H9 (cell line): ENCODE data around the gene DNAJC6. TPM values are rescaled to one million over a fixed set of nuclear protein-coding genes. Genes with fewer than 3 reads are reported as not detected.

Experiments used
- DNase-seq: peaks from one replicate; pipeline ENCODE4 v3.0.0-alpha.2; 2017
- H2AFZ ChIP-seq: one replicate; pipeline ENCODE4 v1.6.1; 2013; ENCODE audit warnings: mild to moderate bottlenecking, low read length, control low read depth, moderate library complexity
- H2AK5ac ChIP-seq: 2 replicates; pipeline ENCODE4 v1.6.1; 2013; ENCODE audit warnings: low read length, control low read depth, mixed read lengths; ENCODE audit not compliant: insufficient read length
- H2BK120ac ChIP-seq: one replicate; pipeline ENCODE4 v1.6.1; 2013; ENCODE audit warnings: low read depth, mild to moderate bottlenecking, low read length, control low read depth, inconsistent platforms; ENCODE audit not compliant: poor library complexity, severe bottlenecking
- H2BK12ac ChIP-seq: 2 replicates; pipeline ENCODE4 v1.6.1; 2013; ENCODE audit warnings: low read length, control low read depth, mixed read lengths, low read depth; ENCODE audit not compliant: insufficient read length
- H2BK15ac ChIP-seq: 2 replicates; pipeline ENCODE4 v1.6.1; 2013; ENCODE audit warnings: low read depth, low read length, control low read depth
- H2BK20ac ChIP-seq: one replicate; pipeline ENCODE4 v1.6.1; 2013; ENCODE audit warnings: low read depth, mild to moderate bottlenecking, low read length, control low read depth, inconsistent platforms; ENCODE audit not compliant: poor library complexity, severe bottlenecking
- H2BK5ac ChIP-seq: 2 replicates; pipeline ENCODE4 v1.6.1; 2013; ENCODE audit warnings: low read length, control low read depth, mixed read lengths; ENCODE audit not compliant: insufficient read length
- H3K14ac ChIP-seq: 2 replicates; pipeline ENCODE4 v1.6.1; 2013; ENCODE audit warnings: low read length, control low read depth; ENCODE audit not compliant: insufficient read depth
- H3K18ac ChIP-seq: 2 replicates; pipeline ENCODE4 v1.6.1; 2013; ENCODE audit warnings: low read depth, mild to moderate bottlenecking, mixed read lengths, low read length, control low read depth; ENCODE audit not compliant: insufficient read length
- H3K23ac ChIP-seq: 2 replicates; pipeline ENCODE4 v1.6.1; 2013; ENCODE audit warnings: low read length, control low read depth, mixed read lengths, low read depth; ENCODE audit not compliant: insufficient read length
- H3K23me2 ChIP-seq: 2 replicates; pipeline ENCODE4 v1.6.1; 2013; ENCODE audit warnings: low read depth, mild to moderate bottlenecking, mixed read lengths, low read length, control low read depth; ENCODE audit not compliant: insufficient read length, poor library complexity, severe bottlenecking
- H3K27ac ChIP-seq: 2 replicates; pipeline ENCODE4 v1.5.1; 2013; ENCODE audit warnings: low read length, control low read depth, mixed read lengths, low read depth; ENCODE audit not compliant: insufficient read length
- H3K27me3 ChIP-seq: 2 replicates; pipeline ENCODE4 v1.6.1; 2013; ENCODE audit warnings: low read length, control low read depth, inconsistent platforms; ENCODE audit not compliant: insufficient read depth
- H3K4ac ChIP-seq: 2 replicates; pipeline ENCODE4 v1.6.1; 2013; ENCODE audit warnings: low read depth, mild to moderate bottlenecking, control low read depth, inconsistent platforms, low read length, moderate library complexity
- H3K4me1 ChIP-seq: 2 replicates; pipeline ENCODE4 v1.6.1; 2013; ENCODE audit warnings: low read length, control low read depth, inconsistent platforms; ENCODE audit not compliant: insufficient read depth
- H3K4me2 ChIP-seq: 2 replicates; pipeline ENCODE4 v1.6.1; 2013; ENCODE audit warnings: low read length, control low read depth, mixed read lengths; ENCODE audit not compliant: insufficient read length, insufficient read depth
- H3K56ac ChIP-seq: 2 replicates; pipeline ENCODE4 v1.6.1; 2013; ENCODE audit warnings: low read depth, mild to moderate bottlenecking, mixed read lengths, low read length, control low read depth; ENCODE audit not compliant: insufficient read length
- H3K79me1 ChIP-seq: 2 replicates; pipeline ENCODE4 v1.6.1; 2013; ENCODE audit warnings: low read depth, mild to moderate bottlenecking, moderate library complexity, low read length, control low read depth, inconsistent platforms; ENCODE audit not compliant: insufficient read depth, poor library complexity, severe bottlenecking
- H3K79me2 ChIP-seq: 2 replicates; pipeline ENCODE4 v1.6.1; 2013; ENCODE audit warnings: low read length, control low read depth, inconsistent platforms; ENCODE audit not compliant: insufficient read depth
- H3K9ac ChIP-seq: 2 replicates; pipeline ENCODE4 v1.6.1; 2013; ENCODE audit warnings: low read length, control low read depth, mixed read lengths; ENCODE audit not compliant: insufficient read length; ENCODE audit errors: extremely low read depth
- H3K9me3 ChIP-seq: one replicate; pipeline ENCODE4 v1.6.1; 2013; ENCODE audit warnings: low read depth, low read length, inconsistent platforms; ENCODE audit not compliant: control insufficient read depth
- H3T11ph ChIP-seq: one replicate; pipeline ENCODE4 v1.6.1; 2013; ENCODE audit warnings: mild to moderate bottlenecking, low read length, control low read depth, inconsistent platforms
- H4K20me1 ChIP-seq: one replicate; pipeline ENCODE4 v1.6.1; 2013; ENCODE audit not compliant: control insufficient read depth, insufficient read length, insufficient read depth
- H4K5ac ChIP-seq: 2 replicates; pipeline ENCODE4 v1.6.1; 2013; ENCODE audit warnings: low read depth, mild to moderate bottlenecking, mixed read lengths, low read length, control low read depth; ENCODE audit not compliant: insufficient read length
- H4K8ac ChIP-seq: replicated peaks from 2 replicates; pipeline ENCODE4 v1.6.1; 2013; ENCODE audit warnings: low read length, control low read depth, mixed read lengths, low read depth; ENCODE audit not compliant: insufficient read length
- H4K91ac ChIP-seq: 2 replicates; pipeline ENCODE4 v1.6.1; 2013; ENCODE audit warnings: low read depth, mild to moderate bottlenecking, moderate library complexity, mixed read lengths, low read length, control low read depth; ENCODE audit not compliant: insufficient read length
- H3K27ac Mint-ChIP-seq, 3 experiments: 2 replicates in 2 of 3; 3 replicates in 1 of 3; pipeline ENCODE4 v1.8.0; 2020 to 2021; ENCODE audit warnings: mixed read lengths in 3 of 3, mild to moderate bottlenecking in 1 of 3, moderate library complexity in 1 of 3
- H3K27me3 Mint-ChIP-seq: 2 replicates; pipeline ENCODE4 v1.8.0; 2021; ENCODE audit warnings: low read depth, mild to moderate bottlenecking, moderate library complexity, mixed read lengths
- H3K36me3 Mint-ChIP-seq, 3 experiments: 2 replicates in 2 of 3; 3 replicates in 1 of 3; pipeline ENCODE4 v1.8.0; 2020 to 2021; ENCODE audit warnings: low read depth in 3 of 3, mixed read lengths in 3 of 3; ENCODE audit not compliant: insufficient read depth in 1 of 3
- H3K4me1 Mint-ChIP-seq, 2 experiments: 2 replicates each; pipeline ENCODE4 v1.8.0; 2020; ENCODE audit warnings: mixed read lengths in 2 of 2
- H3K4me3 Mint-ChIP-seq, 2 experiments: 2 replicates in 1 of 2; 3 replicates in 1 of 2; pipeline ENCODE4 v1.8.0; 2020 to 2021; ENCODE audit warnings: mild to moderate bottlenecking in 2 of 2, mixed read lengths in 2 of 2, moderate library complexity in 1 of 2
- H3K9me3 Mint-ChIP-seq, 2 experiments: 2 replicates in 1 of 2; 3 replicates in 1 of 2; pipeline ENCODE4 v1.8.0; 2020; ENCODE audit warnings: mild to moderate bottlenecking in 2 of 2, mixed read lengths in 2 of 2, moderate library complexity in 1 of 2
- CTCF ChIP-seq: fragments of 200-600 bp; sonication (generic); conservative IDR thresholded peaks from 3 replicates; pipeline ENCODE4 v1.8.0; 2021; ENCODE audit warnings: antibody characterized with exemption, mild to moderate bottlenecking
- WGBS: extraction: QIAGEN DNeasy Blood & Tissue Kit; methylation state at CpG from one replicate; pipeline ENCODE4 v1.1.7; 2013; ENCODE audit warnings: missing lambda C conversion rate, low lambda C conversion rate, mixed read lengths; ENCODE audit not compliant: insufficient read length; ENCODE audit errors: extremely low coverage; 5-methylcytosine and 5-hydroxymethylcytosine counted together
- total RNA-seq: library from RNA; stranded (reverse); gene quantifications from 2 replicates; pipeline ENCODE4 v1.2.1, GENCODE V29; 2021

Gene DNAJC6
- total RNA-seq, 1 experiment from 2014 or later, result 2.2 TPM

- Histone ChIP-seq H3K4me1 (peaks cover 3% of the 10 kb centered on the region; the same call in 1 of the 2 replicates), H3T11ph (no peak overlapping the region), H3K9ac (no peak overlapping the region), H2BK15ac (no peak overlapping the region), H4K5ac (no peak overlapping the region), H2BK12ac (no peak overlapping the region), H2BK120ac (no peak overlapping the region), H2AFZ (no peak overlapping the region), H4K91ac (no peak overlapping the region), H3K56ac (no peak overlapping the region), H3K14ac (no peak overlapping the region), H3K23me2 (no peaks in the 10 kb centered on the region), H2BK5ac (no peak overlapping the region), H3K9me3 (no peaks in the 10 kb centered on the region), H3K79me1 (no peaks in the 10 kb centered on the region), H3K27ac (no peak overlapping the region), H3K27me3 (no peaks in the 10 kb centered on the region), H4K20me1 (no peaks in the 10 kb centered on the region), H3K79me2 (no peaks in the 10 kb centered on the region), H3K23ac (no peak overlapping the region), H2BK20ac (no peak overlapping the region), H3K18ac (no peak overlapping the region), H4K8ac (no peak overlapping the region), H2AK5ac (no peak overlapping the region), H3K4ac (no peak overlapping the region), H3K4me2 (no peak overlapping the region)
- Mint-ChIP-seq H3K27ac (no peak overlapping the region), H3K4me1 (peaks cover 24 to 28% of the 10 kb centered on the region in 2 experiments), H3K4me3 (no peak overlapping the region), H3K27me3 (no peaks in the 10 kb centered on the region; the same call in 1 of the 2 replicates), H3K9me3 (peaks cover 16 to 17% of the 10 kb centered on the region in 2 experiments), H3K36me3 (peaks cover 6 to 19% (median 7%) of the 10 kb centered on the region in 3 experiments)
- TF ChIP-seq CTCF, result no peak
- WGBS, result no CpG with 5 or more reads among the region's 2 CpGs
- no peak for DNase-seq
These were observed 149.5 kb downstream of the DNAJC6 start for GRCh38 chr1:65458730-65459396.
